Measurements from ENCODE around the gene PDRG1. TPM values are rescaled to one million over a fixed set of nuclear protein-coding genes. Genes with fewer than 3 reads are reported as not detected.

Gene PDRG1
- polyA plus RNA-seq, 1 of the 3 experiments (the other 2 are of a cell fraction) = 18.9 TPM

DNA sequence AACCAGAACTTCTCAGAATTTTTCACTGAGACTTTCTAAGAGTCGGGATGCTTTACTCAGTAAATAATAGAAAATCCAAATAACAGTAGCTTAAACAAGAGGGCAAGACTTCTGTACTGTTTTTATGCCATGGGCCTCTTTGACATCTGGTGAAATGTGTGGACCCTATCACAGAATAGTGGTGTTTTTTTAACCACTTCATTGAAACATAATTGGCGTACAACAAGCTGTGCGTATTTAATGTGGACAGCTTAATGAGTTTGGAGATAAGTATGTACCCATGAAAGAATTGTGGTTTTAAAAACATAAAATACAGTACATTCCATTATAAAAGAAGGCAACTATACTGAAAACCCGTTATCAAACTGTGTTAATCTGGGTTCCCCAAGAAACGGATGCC, 37.7 kb downstream of the PDRG1 start:
- no peak overlapping the region for H2AFZ ChIP-seq (ENCODE audit: low read depth)
- no peaks in the 10 kb centered on the region for H3K9me2 ChIP-seq
- no peaks in the 10 kb centered on the region for H3K27me3 ChIP-seq (ENCODE audit: insufficient read depth)
- no peak overlapping the region for H3K4me2 ChIP-seq
- POLR2A ChIA-PET = no interaction called here
- 71% methylated on average over 5 of the region's 5 CpGs for WGBS (ENCODE audit: low lambda C conversion rate)
- H3F3A ChIP-seq (replicated peaks; ENCODE audit: insufficient read depth) = no peaks in the 10 kb centered on the region
- CTCF ChIA-PET = interaction anchor here (0.7 to 1.1 kb wide), 2 partner anchors 38 to 69 kb away, joined by 3 read pairs; partner anchors contain the start of genes FOXS1 and PDRG1
- no peaks in the 10 kb centered on the region for H3K9me3 ChIP-seq
- no peak overlapping the region for H3K4me3 ChIP-seq (ENCODE audit: low read depth in 2 of 2, low read length in 1 of 2)
- TF ChIP-seq YY1 (IDR thresholded peaks at IDR 0.05; ENCODE audit: low read depth) (no peak), TCF12 (IDR thresholded peaks at IDR 0.05) (no peak), CHD2 (IDR thresholded peaks at IDR 0.05; ENCODE audit: low read length, partially characterized antibody) (no peak), RCOR1 (IDR thresholded peaks at IDR 0.05; ENCODE audit: low read length) (no peak), RFX5 (IDR thresholded peaks at IDR 0.05; ENCODE audit: low read length) (no peak), FOXJ3 (CRISPR knock-in tag; IDR thresholded peaks at IDR 0.05) (no peak), TEAD4 (IDR thresholded peaks at IDR 0.05; ENCODE audit: borderline replicate concordance, insufficient read depth) (no peak)
- TF ChIP-seq, protein P1, sequence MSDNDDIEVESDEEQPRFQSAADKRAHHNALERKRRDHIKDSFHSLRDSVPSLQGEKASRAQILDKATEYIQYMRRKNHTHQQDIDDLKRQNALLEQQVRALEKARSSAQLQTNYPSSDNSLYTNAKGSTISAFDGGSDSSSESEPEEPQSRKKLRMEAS (IDR thresholded peaks at IDR 0.05; ENCODE audit: low read depth) = no peak
- TF ChIP-seq, protein P2, sequence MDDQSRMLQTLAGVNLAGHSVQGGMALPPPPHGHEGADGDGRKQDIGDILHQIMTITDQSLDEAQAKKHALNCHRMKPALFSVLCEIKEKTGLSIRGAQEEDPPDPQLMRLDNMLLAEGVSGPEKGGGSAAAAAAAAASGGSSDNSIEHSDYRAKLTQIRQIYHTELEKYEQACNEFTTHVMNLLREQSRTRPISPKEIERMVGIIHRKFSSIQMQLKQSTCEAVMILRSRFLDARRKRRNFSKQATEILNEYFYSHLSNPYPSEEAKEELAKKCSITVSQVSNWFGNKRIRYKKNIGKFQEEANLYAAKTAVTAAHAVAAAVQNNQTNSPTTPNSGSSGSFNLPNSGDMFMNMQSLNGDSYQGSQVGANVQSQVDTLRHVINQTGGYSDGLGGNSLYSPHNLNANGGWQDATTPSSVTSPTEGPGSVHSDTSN (IDR thresholded peaks at IDR 0.05) = no peak
- TF ChIP-seq, protein P3, sequence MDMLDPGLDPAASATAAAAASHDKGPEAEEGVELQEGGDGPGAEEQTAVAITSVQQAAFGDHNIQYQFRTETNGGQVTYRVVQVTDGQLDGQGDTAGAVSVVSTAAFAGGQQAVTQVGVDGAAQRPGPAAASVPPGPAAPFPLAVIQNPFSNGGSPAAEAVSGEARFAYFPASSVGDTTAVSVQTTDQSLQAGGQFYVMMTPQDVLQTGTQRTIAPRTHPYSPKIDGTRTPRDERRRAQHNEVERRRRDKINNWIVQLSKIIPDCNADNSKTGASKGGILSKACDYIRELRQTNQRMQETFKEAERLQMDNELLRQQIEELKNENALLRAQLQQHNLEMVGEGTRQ (IDR thresholded peaks at IDR 0.05; ENCODE audit: borderline replicate concordance, low read depth, low read length) = no peak
- H3K36me3 ChIP-seq (replicated peaks in 1 of 2; ENCODE audit: control insufficient read depth in 1 of 2, insufficient read depth in 2 of 2, low read length in 1 of 2) = no peaks in the 10 kb centered on the region
- H3K79me2 ChIP-seq (ENCODE audit: insufficient read depth) = no peaks in the 10 kb centered on the region
- no peak for DNase-seq
- no peaks in the 10 kb centered on the region for H4K20me1 ChIP-seq (ENCODE audit: insufficient read depth)
- no peak overlapping the region for H3K9ac ChIP-seq
- peaks cover 0 to 21% of the 10 kb centered on the region in 2 experiments; a peak in 1 of 4 replicates for H3K4me1 ChIP-seq (ENCODE audit: control insufficient read depth in 1 of 2, insufficient read depth in 2 of 2, low read depth in 1 of 2, low read length in 1 of 2)
- H3K27ac ChIP-seq (ENCODE audit: low read depth in 2 of 2, low read length in 1 of 2) = no peak overlapping the region

DNA sequence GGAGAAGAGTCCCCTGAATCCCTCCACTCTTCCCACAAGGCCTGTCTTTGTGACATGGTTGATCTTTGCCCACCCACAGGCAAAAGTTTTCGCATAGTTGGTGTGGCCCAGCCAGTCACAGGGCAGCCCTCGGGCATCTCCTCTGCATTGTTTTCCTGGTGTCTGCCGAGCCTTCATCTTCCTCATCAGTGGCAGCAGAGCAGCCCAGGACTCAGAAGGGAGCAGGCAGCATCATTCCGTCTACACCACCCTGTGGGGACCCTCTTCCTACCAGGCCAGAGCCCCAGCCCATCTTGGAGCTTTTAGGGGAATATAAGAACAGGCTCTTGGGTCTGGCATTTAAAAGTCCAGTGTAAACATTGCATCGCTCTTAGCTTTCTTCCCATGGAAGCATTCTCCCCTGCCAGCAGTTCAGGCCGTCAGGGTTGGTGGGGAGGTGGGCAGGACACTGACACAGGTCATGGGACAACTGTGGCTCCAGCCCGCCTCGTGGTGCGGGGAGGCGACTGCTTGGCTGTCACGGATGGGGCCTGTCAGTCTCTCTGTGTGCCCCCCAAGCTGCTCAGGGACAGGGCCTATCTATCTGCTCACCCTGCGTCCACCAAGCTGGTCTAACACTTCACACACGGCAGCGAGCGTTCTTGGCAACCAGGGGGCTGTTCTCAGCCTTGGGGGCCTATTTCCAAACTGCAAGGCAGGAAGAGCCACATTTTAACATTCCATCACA, 38.3 kb downstream of the PDRG1 start:
- no peak for DNase-seq
- Histone ChIP-seq H3K4me3 (ENCODE audit: low read depth in 2 of 2, low read length in 1 of 2) (no peak overlapping the region), H2AFZ (ENCODE audit: low read depth) (no peak overlapping the region), H3K4me1 (ENCODE audit: control insufficient read depth in 1 of 2, insufficient read depth in 2 of 2, low read depth in 1 of 2, low read length in 1 of 2) (peaks cover 0 to 21% of the 10 kb centered on the region in 2 experiments; a peak in 1 of 4 replicates), H4K20me1 (ENCODE audit: insufficient read depth) (no peaks in the 10 kb centered on the region), H3K9me2 (no peaks in the 10 kb centered on the region), H3K36me3 (replicated peaks in 1 of 2; ENCODE audit: control insufficient read depth in 1 of 2, insufficient read depth in 2 of 2, low read length in 1 of 2) (no peaks in the 10 kb centered on the region), H3K27me3 (ENCODE audit: insufficient read depth) (no peaks in the 10 kb centered on the region), H3K79me2 (ENCODE audit: insufficient read depth) (no peaks in the 10 kb centered on the region), H3K4me2 (no peak overlapping the region), H3K27ac (ENCODE audit: low read depth in 2 of 2, low read length in 1 of 2) (no peak overlapping the region), H3K9me3 (no peaks in the 10 kb centered on the region), H3K9ac (no peak overlapping the region), H3F3A (replicated peaks; ENCODE audit: insufficient read depth) (no peaks in the 10 kb centered on the region)
- ChIA-PET CTCF (interaction anchor here (0.7 to 3.0 kb wide), 4 partner anchors 38 to 90 kb away, joined by 3 to 15 read pairs (median 3); partner anchors contain the start of genes FOXS1 and PDRG1), POLR2A (no interaction called here)
- 72% methylated on average over 10 of the region's 15 CpGs for WGBS (ENCODE audit: low lambda C conversion rate)
- TF ChIP-seq, protein P1 (IDR thresholded peaks at IDR 0.05; ENCODE audit: low read depth) = no peak
- no peak for TF ChIP-seq GABPA (IDR thresholded peaks at IDR 0.05; ENCODE audit: low read depth)
- no peak for TF ChIP-seq TEAD4 (IDR thresholded peaks at IDR 0.05; ENCODE audit: borderline replicate concordance, insufficient read depth)
- TF ChIP-seq POLR2AphosphoS5 (IDR thresholded peaks at IDR 0.05; ENCODE audit: low read depth, low read length) = no peak
- TF ChIP-seq RFX5 (IDR thresholded peaks at IDR 0.05; ENCODE audit: low read length) = no peak
- TF ChIP-seq SMC3 (IDR thresholded peaks at IDR 0.05; ENCODE audit: low read depth, low read length) = no peak
- no peak for TF ChIP-seq TAF1 (IDR thresholded peaks at IDR 0.05; ENCODE audit: borderline replicate concordance, low read depth, low read length)
- TF ChIP-seq, protein P4, sequence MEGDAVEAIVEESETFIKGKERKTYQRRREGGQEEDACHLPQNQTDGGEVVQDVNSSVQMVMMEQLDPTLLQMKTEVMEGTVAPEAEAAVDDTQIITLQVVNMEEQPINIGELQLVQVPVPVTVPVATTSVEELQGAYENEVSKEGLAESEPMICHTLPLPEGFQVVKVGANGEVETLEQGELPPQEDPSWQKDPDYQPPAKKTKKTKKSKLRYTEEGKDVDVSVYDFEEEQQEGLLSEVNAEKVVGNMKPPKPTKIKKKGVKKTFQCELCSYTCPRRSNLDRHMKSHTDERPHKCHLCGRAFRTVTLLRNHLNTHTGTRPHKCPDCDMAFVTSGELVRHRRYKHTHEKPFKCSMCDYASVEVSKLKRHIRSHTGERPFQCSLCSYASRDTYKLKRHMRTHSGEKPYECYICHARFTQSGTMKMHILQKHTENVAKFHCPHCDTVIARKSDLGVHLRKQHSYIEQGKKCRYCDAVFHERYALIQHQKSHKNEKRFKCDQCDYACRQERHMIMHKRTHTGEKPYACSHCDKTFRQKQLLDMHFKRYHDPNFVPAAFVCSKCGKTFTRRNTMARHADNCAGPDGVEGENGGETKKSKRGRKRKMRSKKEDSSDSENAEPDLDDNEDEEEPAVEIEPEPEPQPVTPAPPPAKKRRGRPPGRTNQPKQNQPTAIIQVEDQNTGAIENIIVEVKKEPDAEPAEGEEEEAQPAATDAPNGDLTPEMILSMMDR (IDR thresholded peaks at IDR 0.05) = no peak
- TF ChIP-seq, protein P3 (IDR thresholded peaks at IDR 0.05; ENCODE audit: borderline replicate concordance, low read depth, low read length) = no peak
- TF ChIP-seq EP300 (IDR thresholded peaks at IDR 0.05; ENCODE audit: borderline replicate concordance in 1 of 2, low read depth in 1 of 2, low read length in 1 of 2) = no peak
- no peak for TF ChIP-seq RCOR1 (IDR thresholded peaks at IDR 0.05; ENCODE audit: low read length)
- TF ChIP-seq CHD2 (IDR thresholded peaks at IDR 0.05; ENCODE audit: low read length, partially characterized antibody) = no peak
- TF ChIP-seq, protein P5, sequence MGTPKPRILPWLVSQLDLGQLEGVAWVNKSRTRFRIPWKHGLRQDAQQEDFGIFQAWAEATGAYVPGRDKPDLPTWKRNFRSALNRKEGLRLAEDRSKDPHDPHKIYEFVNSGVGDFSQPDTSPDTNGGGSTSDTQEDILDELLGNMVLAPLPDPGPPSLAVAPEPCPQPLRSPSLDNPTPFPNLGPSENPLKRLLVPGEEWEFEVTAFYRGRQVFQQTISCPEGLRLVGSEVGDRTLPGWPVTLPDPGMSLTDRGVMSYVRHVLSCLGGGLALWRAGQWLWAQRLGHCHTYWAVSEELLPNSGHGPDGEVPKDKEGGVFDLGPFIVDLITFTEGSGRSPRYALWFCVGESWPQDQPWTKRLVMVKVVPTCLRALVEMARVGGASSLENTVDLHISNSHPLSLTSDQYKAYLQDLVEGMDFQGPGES (IDR thresholded peaks at IDR 0.05; ENCODE audit: low read depth, low read length) = no peak
- TF ChIP-seq MXI1 (IDR thresholded peaks at IDR 0.05; ENCODE audit: low read depth, low read length) = no peak
- TF ChIP-seq RAD21 (IDR thresholded peaks at IDR 0.05; ENCODE audit: low read length) = no peak

All from SK-N-SH (cell line).